PC-3 (cell line): Measurements from ENCODE around the gene EFCAB3. TPM values are rescaled to one million over a fixed set of nuclear protein-coding genes. Genes with fewer than 3 reads are reported as not detected.

Source experiments
- ATAC-seq: fragments of 200-7000 bp; cut with Tn5 transposase; 2 replicates; pipeline ENCODE4 v1.9.1; 2020; ENCODE audit warnings: mild to moderate bottlenecking, moderate library complexity
- BruUV-seq: library from RNA; stranded (reverse); fragments of 400-500 nt; replicated peaks from 2 replicates; lab custom pipeline; 2021; lab: Mats Ljungman, UMichigan
- CTCF ChIA-PET: fragments of 300-600 bp; sonication (Branson Sonifier 250); formaldehyde crosslinking; loops from one replicate; lab custom pipeline; 2022; ENCODE audit warnings: antibody characterized with exemption; lab: Charles Lee
- POLR2A ChIA-PET: fragments of 300-600 bp; sonication (Branson Sonifier 250); formaldehyde crosslinking; loops from one replicate; lab custom pipeline; 2022; ENCODE audit warnings: antibody characterized with exemption; ENCODE audit not compliant: unreplicated experiment; lab: Charles Lee
- DNase-seq: peaks from one replicate; pipeline ENCODE4 v3.0.0-alpha.2; 2015
- H2AFZ ChIP-seq: fragments of 300-600 bp; sonication (generic); 2 replicates; pipeline ENCODE4 v1.6.0; 2016; ENCODE audit warnings: antibody characterized with exemption, low read length
- H3F3A ChIP-seq: fragments of 300-600 bp; sonication (generic); one replicate; pipeline ENCODE4 v1.6.0; 2017; ENCODE audit warnings: antibody characterized with exemption, low read length, control low read depth, mild to moderate bottlenecking; ENCODE audit not compliant: unreplicated experiment
- H3K27ac ChIP-seq: fragments of 300-600 bp; sonication (generic); 2 replicates; pipeline ENCODE4 v1.5.1; 2016; ENCODE audit warnings: mild to moderate bottlenecking, low read length
- H3K27me3 ChIP-seq: fragments of 300-600 bp; sonication (generic); 2 replicates; pipeline ENCODE4 v1.6.1; 2016; ENCODE audit warnings: low read length, mixed read lengths
- H3K36me3 ChIP-seq: fragments of 300-600 bp; sonication (generic); 2 replicates; pipeline ENCODE4 v1.6.1; 2016; ENCODE audit warnings: low read depth, mixed run types, low read length, mixed read lengths
- H3K4me1 ChIP-seq: fragments of 300-600 bp; sonication (generic); 2 replicates; pipeline ENCODE4 v1.5.1; 2016; ENCODE audit warnings: low read length; ENCODE audit not compliant: insufficient read depth
- H3K4me2 ChIP-seq: fragments of 300-600 bp; sonication (generic); 2 replicates; pipeline ENCODE4 v1.6.0; 2016; ENCODE audit warnings: low read length
- H3K4me3 ChIP-seq: fragments of 300-600 bp; sonication (generic); 2 replicates; pipeline ENCODE4 v1.5.1; 2016; ENCODE audit warnings: mild to moderate bottlenecking, low read length, mixed read lengths
- H3K79me2 ChIP-seq: fragments of 300-600 bp; sonication (generic); 2 replicates; pipeline ENCODE4 v1.6.1; 2017; ENCODE audit warnings: low read length, mixed read lengths
- H3K9ac ChIP-seq: fragments of 300-600 bp; sonication (generic); 2 replicates; pipeline ENCODE4 v1.6.0; 2016; ENCODE audit warnings: mild to moderate bottlenecking, low read length
- H3K9me2 ChIP-seq: fragments of 300-600 bp; sonication (generic); replicated peaks from 2 replicates; pipeline ENCODE4 v1.6.1; 2016; ENCODE audit warnings: mixed run types, low read length, mixed read lengths
- H3K9me3 ChIP-seq: fragments of 300-600 bp; sonication (generic); 2 replicates; pipeline ENCODE4 v1.6.1; 2016; ENCODE audit warnings: low read length, mixed read lengths
- H4K20me1 ChIP-seq: fragments of 300-600 bp; sonication (generic); 2 replicates; pipeline ENCODE4 v1.6.1; 2016; ENCODE audit warnings: low read length, mixed read lengths
- EZH2 ChIP-seq: fragments of 300-600 bp; sonication (generic); IDR thresholded peaks from one replicate; pipeline ENCODE4 v1.6.1; 2017; ENCODE audit warnings: antibody characterized with exemption, mild to moderate bottlenecking, low read length; ENCODE audit not compliant: unreplicated experiment
- EZH2phosphoT487 ChIP-seq: fragments of 300-600 bp; sonication (generic); IDR thresholded peaks from 2 replicates; pipeline ENCODE4 v1.6.1; 2018; ENCODE audit warnings: mild to moderate bottlenecking, antibody characterized with exemption, low read length, borderline replicate concordance
- intact Hi-C: fragments of 100-400 bp; cut with micrococcal nuclease; formaldehyde crosslinking; loops from 2 replicates; pipeline ENCODE4 v1.9.0; 2023
- total RNA-seq: library from RNA; depleted of rRNA; stranded (reverse); fragments of >200 nt; gene quantifications from 2 replicates; pipeline ENCODE4 v1.2.3, GENCODE V29; 2014
- TF ChIP-seq, protein P1 (sequence below): fragments of 300-600 bp; sonication (generic); conservative IDR thresholded peaks from 2 replicates; pipeline ENCODE4 v1.5.1; 2017; ENCODE audit warnings: antibody characterized with exemption, low read depth, mild to moderate bottlenecking, low read length

Gene EFCAB3
- total RNA-seq, 1 experiment from 2014 or later, result not detected

DNA sequence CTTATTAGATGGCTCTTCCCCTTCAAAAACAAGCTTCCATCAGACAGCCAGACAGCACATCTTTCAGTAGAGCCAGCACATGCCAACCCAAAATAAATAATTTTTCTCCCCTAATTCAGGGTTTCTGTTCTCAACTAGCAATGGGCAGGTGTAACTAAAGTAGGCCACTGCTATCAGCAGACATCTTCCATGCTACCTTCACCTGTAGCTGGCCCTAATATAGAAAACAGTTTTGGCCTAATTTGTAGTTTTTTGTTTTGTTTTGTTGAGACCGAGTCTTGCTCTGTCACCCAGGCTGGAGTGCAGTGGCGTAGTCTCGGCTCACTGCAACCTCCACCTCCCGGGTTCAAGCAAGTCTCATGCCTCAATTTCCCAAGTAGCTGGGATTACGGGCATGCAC lies 29.2 kb upstream of the EFCAB3 start:
- intact Hi-C loops, result no loop called here
- no peak for TF ChIP-seq EZH2phosphoT487
- TF ChIP-seq, protein P1, sequence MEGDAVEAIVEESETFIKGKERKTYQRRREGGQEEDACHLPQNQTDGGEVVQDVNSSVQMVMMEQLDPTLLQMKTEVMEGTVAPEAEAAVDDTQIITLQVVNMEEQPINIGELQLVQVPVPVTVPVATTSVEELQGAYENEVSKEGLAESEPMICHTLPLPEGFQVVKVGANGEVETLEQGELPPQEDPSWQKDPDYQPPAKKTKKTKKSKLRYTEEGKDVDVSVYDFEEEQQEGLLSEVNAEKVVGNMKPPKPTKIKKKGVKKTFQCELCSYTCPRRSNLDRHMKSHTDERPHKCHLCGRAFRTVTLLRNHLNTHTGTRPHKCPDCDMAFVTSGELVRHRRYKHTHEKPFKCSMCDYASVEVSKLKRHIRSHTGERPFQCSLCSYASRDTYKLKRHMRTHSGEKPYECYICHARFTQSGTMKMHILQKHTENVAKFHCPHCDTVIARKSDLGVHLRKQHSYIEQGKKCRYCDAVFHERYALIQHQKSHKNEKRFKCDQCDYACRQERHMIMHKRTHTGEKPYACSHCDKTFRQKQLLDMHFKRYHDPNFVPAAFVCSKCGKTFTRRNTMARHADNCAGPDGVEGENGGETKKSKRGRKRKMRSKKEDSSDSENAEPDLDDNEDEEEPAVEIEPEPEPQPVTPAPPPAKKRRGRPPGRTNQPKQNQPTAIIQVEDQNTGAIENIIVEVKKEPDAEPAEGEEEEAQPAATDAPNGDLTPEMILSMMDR, result no peak
- TF ChIP-seq EZH2, result no peak
- Histone ChIP-seq H3K4me1 (no peaks in the 10 kb centered on the region), H3K9ac (no peak overlapping the region), H3K4me3 (no peak overlapping the region), H3K79me2 (no peaks in the 10 kb centered on the region), H3K27ac (no peak overlapping the region), H3K9me3 (no peaks in the 10 kb centered on the region), H3K27me3 (peaks cover 82% of the 10 kb centered on the region), H2AFZ (no peak overlapping the region), H3K36me3 (no peaks in the 10 kb centered on the region), H3K9me2 (no peaks in the 10 kb centered on the region), H3F3A (no peaks in the 10 kb centered on the region), H3K4me2 (no peak overlapping the region), H4K20me1 (no peaks in the 10 kb centered on the region)
- ChIA-PET POLR2A (no interaction called here), CTCF (no interaction called here)
- ATAC-seq (no peak), DNase-seq (no peak)
- no TSS peak for BruUV-seq

DNA sequence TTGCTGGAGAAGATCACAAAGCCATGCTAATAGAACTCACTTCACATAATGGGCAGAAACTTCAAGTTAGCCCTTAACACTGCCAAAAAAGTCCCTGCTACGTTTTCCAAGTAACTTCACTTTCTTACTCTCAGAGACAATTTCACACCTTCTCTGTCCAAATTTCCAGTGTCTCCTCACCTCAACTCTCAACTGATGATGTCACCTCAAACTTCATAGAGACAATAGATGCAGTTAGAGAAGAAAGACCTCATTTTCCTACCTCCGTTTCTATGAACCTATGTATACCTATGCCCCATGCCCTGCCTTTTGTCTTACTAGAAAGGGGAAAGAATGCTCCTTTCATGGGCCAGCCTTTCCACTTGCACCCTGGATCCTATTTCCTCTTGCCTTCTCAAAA lies 14.2 kb upstream of the EFCAB3 start:
- no peak for DNase-seq

DNA sequence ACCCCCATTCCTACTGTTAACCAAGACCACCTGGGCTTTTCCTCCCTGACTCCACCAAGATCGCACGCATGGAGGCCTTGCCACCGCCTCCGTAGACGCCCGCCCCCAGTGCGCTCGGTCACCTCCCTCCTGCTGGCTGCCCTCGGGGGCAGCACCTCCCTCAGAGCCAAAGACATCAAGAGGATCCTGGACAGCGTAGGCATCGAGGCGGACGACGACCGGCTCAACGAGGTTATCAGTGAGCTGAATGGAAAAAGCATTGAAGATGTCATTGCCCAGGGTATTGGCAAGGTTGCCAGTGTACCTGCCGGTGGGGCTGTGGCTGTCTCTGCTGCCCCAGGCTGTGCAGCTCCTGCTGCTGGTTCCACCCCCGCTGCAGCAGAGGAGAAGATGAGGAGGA lies 1.2 kb downstream of the EFCAB3 start:
- ATAC-seq (no peak), DNase-seq (no peak)
- no peaks in the 10 kb centered on the region for H3K9me2 ChIP-seq
- H3F3A ChIP-seq, result no peaks in the 10 kb centered on the region
- no peaks in the 10 kb centered on the region for H3K4me1 ChIP-seq
- H3K4me2 ChIP-seq, result no peak overlapping the region
- no peak overlapping the region for H3K27ac ChIP-seq
- H3K36me3 ChIP-seq, result no peaks in the 10 kb centered on the region
- H2AFZ ChIP-seq, result no peak overlapping the region
- no TSS peak for BruUV-seq
- no peak overlapping the region for H3K4me3 ChIP-seq
- TF ChIP-seq EZH2phosphoT487 (no peak), EZH2 (no peak)
- TF ChIP-seq, protein P1, result no peak
- H3K9me3 ChIP-seq, result no peaks in the 10 kb centered on the region
- H4K20me1 ChIP-seq, result no peaks in the 10 kb centered on the region
- H3K79me2 ChIP-seq, result no peaks in the 10 kb centered on the region
- ChIA-PET POLR2A (no interaction called here), CTCF (no interaction called here)
- peaks cover 83% of the 10 kb centered on the region for H3K27me3 ChIP-seq
- intact Hi-C loops, result no loop called here
- H3K9ac ChIP-seq, result no peak overlapping the region

More for the DNA sequence above, 14.2 kb upstream of the EFCAB3 start:
- no TSS peak for BruUV-seq
- intact Hi-C loops, result no loop called here
- ChIA-PET CTCF (no interaction called here), POLR2A (no interaction called here)
- H4K20me1 ChIP-seq, result no peaks in the 10 kb centered on the region
- no peaks in the 10 kb centered on the region for H3K4me1 ChIP-seq
- H3K27ac ChIP-seq, result no peak overlapping the region
- no peaks in the 10 kb centered on the region for H3F3A ChIP-seq
- TF ChIP-seq EZH2phosphoT487 (no peak), EZH2 (no peak)
- TF ChIP-seq, protein P1, result no peak
- no peaks in the 10 kb centered on the region for H3K79me2 ChIP-seq
- ATAC-seq, result no peak
- no peaks in the 10 kb centered on the region for H3K9me2 ChIP-seq
- H3K4me3 ChIP-seq, result no peak overlapping the region
- H3K36me3 ChIP-seq, result no peaks in the 10 kb centered on the region
- no peak overlapping the region for H3K9ac ChIP-seq
- H3K9me3 ChIP-seq, result no peaks in the 10 kb centered on the region
- peaks cover 52% of the 10 kb centered on the region for H3K27me3 ChIP-seq
- H2AFZ ChIP-seq, result no peak overlapping the region
- H3K4me2 ChIP-seq, result no peak overlapping the region
